Measurements from ENCODE around the gene IGSF3. TPM values are rescaled to one million over a fixed set of nuclear protein-coding genes. Genes with fewer than 3 reads are reported as not detected.

The IGSF3 gene
- total and polyA plus RNA-seq, 7 donors: 0.34 to 1.2 (median 0.49) TPM

Other genes starting within 250 kb of the IGSF3 start
- 1 to 10 TPM; 4.7 to 8.9 (median 5.4) TPM for gene CD58, start 96.7 kb downstream of the IGSF3 start, total RNA-seq
- 10 to 100 TPM in 2 of 3 donors, 1 to 10 TPM in 1; 7.8 to 11.9 (median 11.8) TPM for gene CD58, start 96.7 kb downstream of the IGSF3 start, polyA plus RNA-seq
- gene CD2, start 86.7 kb upstream of the IGSF3 start, total RNA-seq: under 1 TPM; 0.42 to 0.62 (median 0.53) TPM
- gene CD2, start 86.7 kb upstream of the IGSF3 start, polyA plus RNA-seq: under 1 TPM; 0.21 to 0.35 (median 0.21) TPM
- 1 to 10 TPM; 2.3 to 8.1 (median 4.5) TPM for gene PTGFRN, start 242.2 kb upstream of the IGSF3 start, total RNA-seq
- 1 to 10 TPM in 2 of 3 donors, under 1 TPM in 1; 0.79 to 1.6 (median 1.5) TPM for gene PTGFRN, start 242.2 kb upstream of the IGSF3 start, polyA plus RNA-seq

Measured in psoas muscle (tissue), 7 donors.